ENCODE data around the gene PTPRG. TPM values are rescaled to one million over a fixed set of nuclear protein-coding genes. Genes with fewer than 3 reads are reported as not detected.

The PTPRG gene
- total and polyA plus RNA-seq, 10 of the 15 experiments (the other 5 are each of a cell fraction or from before 2014, with no cell fraction given) = 0.29 to 20.7 (median 1.4) TPM

- 41% methylated on average over 2 of the region's 2 CpGs for WGBS (ENCODE audit: insufficient coverage, insufficient replicate concordance, low lambda C conversion rate, missing lambda C conversion rate)
- H4K20me1 ChIP-seq (ENCODE audit: control insufficient read depth, insufficient read depth) = no peaks in the 10 kb centered on the region
- H3K27ac ChIP-seq (ENCODE audit: control insufficient read depth, insufficient read depth) = no peak overlapping the region
- ChIA-PET CTCF (interaction anchor here (0.7 to 3.3 kb wide), 12 partner anchors 8 to 457 kb away, joined by 3 to 13 read pairs (median 3); no protein-coding TSS in a partner anchor), POLR2A (interaction anchor here (1.6 kb wide), 1 partner anchor 25 kb away, joined by 5 read pairs; no protein-coding TSS in a partner anchor), RAD21 (ENCODE audit: unreplicated experiment) (interaction anchor here (1.0 to 2.1 kb wide), 9 partner anchors 9 to 275 kb away, joined by 3 to 6 read pairs (median 4); no protein-coding TSS in a partner anchor), SMC1A (ENCODE audit: uncharacterized antibody, unreplicated experiment) (interaction anchor here (0.9 to 3.9 kb wide), 20 partner anchors 8 to 275 kb away, joined by 3 to 30 read pairs (median 4); no protein-coding TSS in a partner anchor)
- no peak for TF ChIP-seq POLR2A (IDR thresholded peaks at IDR 0.05; ENCODE audit: low read depth, low read length)
- TF ChIP-seq NFYA (IDR thresholded peaks at IDR 0.05; ENCODE audit: borderline replicate concordance, low read depth, low read length) = no peak
- TF ChIP-seq E2F4 (IDR thresholded peaks at IDR 0.05; ENCODE audit: low read depth, low read length) = no peak
- no peak for TF ChIP-seq TBL1XR1 (IDR thresholded peaks at IDR 0.05; ENCODE audit: low read depth, low read length)
- no peak for TF ChIP-seq GATAD2B (conservative IDR thresholded peaks at IDR 0.05; ENCODE audit: low read depth)
- no peak for TF ChIP-seq ASH2L (IDR thresholded peaks at IDR 0.05; ENCODE audit: borderline replicate concordance, low read depth)
- TF ChIP-seq STAT3 (IDR thresholded peaks at IDR 0.05; ENCODE audit: low read depth, low read length) = no peak
- no peak for TF ChIP-seq EZH2 (IDR thresholded peaks at IDR 0.05; ENCODE audit: borderline replicate concordance, control insufficient read depth, low read depth, low read length)
- no peak for TF ChIP-seq PRDM15 (CRISPR knock-in tag; IDR thresholded peaks at IDR 0.05)
- no peak for TF ChIP-seq PAX8 (IDR thresholded peaks at IDR 0.05)
- TF ChIP-seq POLR2AphosphoS5 (IDR thresholded peaks at IDR 0.05; ENCODE audit: low read length) = no peak
- TF ChIP-seq ELK1 (IDR thresholded peaks at IDR 0.05; ENCODE audit: low read depth, low read length) = no peak
- no peak for TF ChIP-seq CBX5 (IDR thresholded peaks at IDR 0.05; ENCODE audit: low read depth)
- TF ChIP-seq CHD1 (IDR thresholded peaks at IDR 0.05; ENCODE audit: low read depth, low read length) = no peak
- no peak for TF ChIP-seq ZNF687 (IDR thresholded peaks at IDR 0.05)
- no peaks in the 10 kb centered on the region for H3K27me3 ChIP-seq (replicated peaks in 1 of 2; ENCODE audit: control insufficient read depth in 2 of 2, insufficient read depth in 2 of 2, low read length in 1 of 2)
- H3K9ac ChIP-seq (ENCODE audit: control insufficient read depth, insufficient read depth, low read length) = no peak overlapping the region
- no peaks in the 10 kb centered on the region for H3K79me2 ChIP-seq (ENCODE audit: control insufficient read depth, insufficient read depth, low read length)
- H3K4me2 ChIP-seq (ENCODE audit: control insufficient read depth, insufficient read depth) = no peak overlapping the region
- DNase-seq (ENCODE audit: low read depth, low spot score) (no peak), FAIRE-seq (no peak), ATAC-seq (no peak)
- H3K4me1 ChIP-seq (ENCODE audit: control insufficient read depth, insufficient read depth, low read length) = no peaks in the 10 kb centered on the region
- BruUV-seq (replicated peaks) = no TSS peak
- H2AFZ ChIP-seq (ENCODE audit: control insufficient read depth, low read depth, low read length) = no peak overlapping the region
- H3K36me3 ChIP-seq (ENCODE audit: control insufficient read depth in 2 of 2, insufficient read depth in 2 of 2, low read length in 1 of 2) = no peaks in the 10 kb centered on the region
- no peak overlapping the region for H3K4me3 ChIP-seq
- no peaks in the 10 kb centered on the region for H3K9me3 ChIP-seq (replicated peaks; ENCODE audit: control insufficient read depth, insufficient read depth, low read length)
- intact Hi-C loops (cut with micrococcal nuclease; ENCODE audit: unreplicated experiment) (no loop called here), in situ Hi-C loops (cut with MboI) (no loop called here)
Observed at GRCh38 chr3:61839256-61839655, 277.9 kb downstream of the PTPRG start.
